NCI-H2196 (cell line): ENCODE results near the gene CCDC15.
"Not testable (repeated sequence)": the region's sequence is repeated elsewhere in the genome, so short reads cannot be mapped to it uniquely, and the experiment has no call there.

Experiments
- DNase-seq: peaks from one replicate; lab custom pipeline; 2025; ENCODE audit not compliant: unreplicated experiment; lab: John Stamatoyannopoulos, UW

Gene CCDC15

DNA sequence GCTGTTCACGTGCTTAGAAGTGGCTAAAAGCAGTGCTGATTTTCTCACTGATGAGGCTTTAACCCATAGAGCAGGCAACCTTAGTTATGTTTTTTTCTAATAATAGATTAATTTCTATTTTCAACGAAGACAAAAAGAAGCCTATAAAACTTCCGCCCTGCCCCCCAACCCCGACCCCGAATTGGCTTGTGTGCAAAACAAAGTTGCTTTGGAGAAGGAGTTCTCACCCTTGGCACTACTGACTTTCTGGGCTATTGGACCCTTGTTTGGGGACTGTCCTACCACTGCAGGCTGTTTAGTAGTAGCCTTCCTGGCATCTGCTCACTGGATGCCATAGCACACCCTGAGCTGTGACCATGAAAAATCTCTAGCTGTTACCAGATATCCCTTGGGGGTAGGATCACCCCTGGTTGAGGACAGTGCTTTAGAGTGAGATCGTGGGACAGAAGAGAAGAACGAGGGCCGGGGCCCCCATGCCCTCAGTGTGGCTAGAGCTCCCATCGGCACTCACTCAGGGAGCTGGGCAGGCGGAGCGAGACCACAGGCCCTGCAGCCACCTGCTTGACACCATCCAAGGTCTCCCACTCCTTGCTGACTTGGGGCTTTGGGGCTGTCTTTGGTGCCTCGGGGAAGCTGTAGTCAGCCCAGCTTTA lies 126.0 kb downstream of the CCDC15 start:
- DNase-seq: no peak

DNA sequence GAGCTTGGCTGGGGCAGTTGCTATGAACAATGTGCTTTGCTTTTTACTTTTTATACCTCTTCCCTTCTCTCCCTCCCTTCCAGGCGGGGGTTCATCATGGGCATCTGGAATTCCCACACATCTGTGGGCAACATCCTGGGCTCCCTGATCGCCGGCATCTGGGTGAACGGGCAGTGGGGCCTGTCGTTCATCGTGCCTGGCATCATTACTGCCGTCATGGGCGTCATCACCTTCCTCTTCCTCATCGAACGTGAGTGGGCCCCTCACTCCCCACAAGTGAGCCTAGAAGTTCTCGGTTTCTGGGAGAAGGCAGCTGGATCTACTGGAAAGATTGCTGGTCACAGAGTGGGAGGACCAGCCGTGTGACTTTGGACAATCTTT lies 126.5 kb downstream of the CCDC15 start:
- DNase-seq: no peak

DNA sequence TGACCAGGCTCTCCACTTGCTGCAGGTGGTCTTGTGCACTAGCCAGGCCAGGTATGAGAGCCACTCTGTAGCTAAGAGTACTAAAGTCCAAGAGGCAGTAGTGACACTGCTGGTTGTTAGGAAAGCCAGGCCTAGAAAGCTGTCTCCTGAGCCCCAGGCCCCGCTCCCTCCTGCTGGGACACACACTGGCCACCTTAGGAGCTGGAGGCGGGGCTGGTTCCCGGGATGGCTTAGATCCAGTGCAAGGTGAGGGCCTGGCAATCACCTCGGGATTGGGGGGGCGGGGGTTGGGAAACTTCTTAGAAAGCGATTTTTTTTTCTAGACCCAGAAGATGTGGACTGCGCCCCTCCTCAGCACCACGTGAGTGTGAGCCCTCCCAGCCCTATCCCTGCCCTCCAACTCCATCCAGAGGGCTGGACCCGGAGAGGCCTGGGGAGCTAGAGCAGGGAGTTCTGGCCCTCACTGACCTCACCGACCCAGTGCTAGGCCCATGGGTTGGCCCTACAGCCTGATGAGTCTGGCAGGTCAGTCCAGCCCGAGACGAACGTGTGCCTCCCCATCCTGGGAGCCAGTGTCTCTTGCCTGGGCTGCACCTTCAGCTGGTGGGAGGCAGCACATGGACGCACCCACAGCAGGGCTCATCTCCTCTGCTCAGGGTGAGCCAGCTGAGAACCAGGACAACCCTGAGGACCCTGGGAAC lies 127.2 kb downstream of the CCDC15 start:
- no peak for DNase-seq

DNA sequence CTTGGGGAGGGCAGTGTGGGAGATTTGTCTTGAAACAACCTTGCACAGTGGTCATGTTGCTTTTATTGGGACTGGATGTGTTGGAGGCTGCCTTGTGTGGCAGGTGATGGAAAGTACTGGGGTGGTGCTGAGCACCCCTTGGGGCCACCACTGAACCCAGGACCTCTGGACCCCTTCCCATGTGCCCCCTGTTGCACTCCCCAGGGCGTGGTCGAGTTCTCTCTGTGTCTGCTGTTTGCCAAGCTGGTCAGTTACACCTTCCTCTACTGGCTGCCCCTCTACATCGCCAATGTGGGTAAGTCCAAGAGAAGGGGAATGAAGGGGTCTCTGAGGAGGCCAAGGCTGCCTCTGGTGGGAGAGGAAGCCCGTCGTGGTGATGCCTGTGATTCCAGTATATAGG lies 128.0 kb downstream of the CCDC15 start:
- DNase-seq: no peak

DNA sequence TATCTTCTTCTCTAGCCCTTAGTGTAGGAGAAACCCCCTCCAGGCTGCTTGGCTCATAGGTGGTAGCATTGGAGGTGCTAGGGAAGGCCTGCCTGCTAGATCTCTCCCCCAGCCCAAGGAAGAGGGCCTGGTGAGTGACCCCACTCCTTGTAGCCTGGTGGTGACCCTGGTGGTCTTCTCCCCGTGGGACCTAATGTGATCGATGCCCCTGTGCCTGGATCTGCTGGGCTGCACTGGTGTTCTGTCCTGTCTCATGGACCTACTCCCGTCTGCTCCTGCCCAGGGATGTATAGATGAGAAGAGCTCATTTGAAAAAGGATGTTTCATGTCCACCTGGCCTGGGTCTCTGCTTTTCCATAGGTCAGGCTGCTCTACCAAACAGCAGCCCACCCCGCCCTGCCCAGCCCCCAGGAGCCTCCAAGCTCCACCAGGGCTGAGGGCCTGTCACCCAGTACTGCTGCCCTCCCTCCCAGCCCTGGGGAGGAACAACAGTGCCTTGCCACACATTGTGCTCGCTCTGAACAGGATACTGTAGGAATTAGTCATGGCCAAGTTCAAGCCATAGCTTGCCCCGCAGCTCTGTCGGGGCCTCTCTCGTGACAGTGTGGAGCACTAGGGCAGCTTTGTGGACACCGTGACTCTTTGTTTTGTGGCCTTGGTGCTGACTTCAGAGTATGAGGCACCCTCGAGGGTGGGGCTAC lies 128.8 kb downstream of the CCDC15 start:
- DNase-seq: no peak

DNA sequence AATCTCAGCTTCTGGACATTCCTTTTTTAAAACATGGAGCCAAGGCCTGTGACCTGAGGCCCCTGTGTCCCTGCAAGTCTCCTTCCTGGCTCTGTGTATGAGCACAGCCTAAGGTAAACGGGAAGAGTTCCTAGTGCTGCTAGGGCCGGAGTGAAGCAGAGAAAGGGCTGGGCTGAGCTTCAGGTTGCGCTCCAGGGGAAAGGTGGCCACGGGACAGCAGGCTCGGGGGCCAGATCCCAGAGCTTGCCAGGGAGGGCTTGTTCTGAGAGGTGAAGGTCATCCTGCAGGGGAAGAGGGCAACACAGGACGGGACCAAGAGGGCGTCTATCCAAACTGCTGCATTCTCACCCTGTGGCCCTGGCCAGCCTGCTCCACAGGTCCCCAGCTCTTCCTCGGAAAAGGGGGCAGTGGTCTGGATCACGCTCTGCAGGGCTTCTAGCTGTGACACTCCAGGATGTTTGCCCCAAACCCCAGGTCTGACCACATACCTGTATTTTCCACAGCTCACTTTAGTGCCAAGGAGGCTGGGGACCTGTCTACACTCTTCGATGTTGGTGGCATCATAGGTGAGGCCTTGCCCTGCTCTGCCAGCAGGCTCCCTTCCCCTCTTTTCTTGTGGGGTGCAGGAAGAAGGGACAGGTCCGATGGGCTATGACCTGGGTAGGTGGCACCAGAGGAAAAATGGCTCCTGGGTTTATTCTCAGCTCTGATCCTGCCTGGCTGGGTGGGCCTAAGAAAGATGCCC lies 129.5 kb downstream of the CCDC15 start:
- DNase-seq: no peak

DNA sequence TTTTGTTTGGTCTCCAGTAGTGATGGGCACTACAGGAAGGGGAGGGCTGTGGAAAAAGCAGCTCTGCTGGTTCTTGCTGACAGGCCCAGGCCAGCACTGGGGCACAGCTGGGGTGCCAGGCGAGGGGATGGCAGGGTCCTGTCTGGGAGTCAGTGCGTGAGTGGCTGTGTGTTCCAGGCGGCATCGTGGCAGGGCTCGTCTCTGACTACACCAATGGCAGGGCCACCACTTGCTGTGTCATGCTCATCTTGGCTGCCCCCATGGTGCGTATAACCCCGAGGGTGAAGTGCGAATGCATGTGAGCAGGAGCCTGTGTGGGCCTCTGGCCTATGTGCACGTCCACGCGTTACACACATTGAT lies 130.0 kb downstream of the CCDC15 start:
- DNase-seq: no peak

DNA sequence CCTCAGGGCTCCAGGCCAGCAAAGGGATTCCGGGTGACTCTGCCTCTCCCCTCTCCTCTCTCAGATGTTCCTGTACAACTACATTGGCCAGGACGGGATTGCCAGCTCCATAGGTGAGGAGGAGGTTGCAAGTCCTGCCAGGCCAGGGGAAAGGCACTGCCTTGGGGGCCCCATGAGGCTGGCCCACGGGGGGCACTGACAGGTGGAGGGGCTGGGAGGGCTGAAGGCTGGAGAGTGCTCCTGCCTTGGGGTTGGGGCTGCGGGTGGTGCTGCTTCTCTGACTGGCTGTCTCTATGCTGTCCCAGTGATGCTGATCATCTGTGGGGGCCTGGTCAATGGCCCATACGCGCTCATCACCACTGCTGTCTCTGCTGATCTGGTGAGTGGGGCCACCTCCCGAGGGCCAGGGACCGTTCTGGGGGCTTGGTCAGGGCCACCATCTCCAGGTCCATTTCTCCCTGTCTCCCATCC lies 130.8 kb downstream of the CCDC15 start:
- no peak for DNase-seq

DNA sequence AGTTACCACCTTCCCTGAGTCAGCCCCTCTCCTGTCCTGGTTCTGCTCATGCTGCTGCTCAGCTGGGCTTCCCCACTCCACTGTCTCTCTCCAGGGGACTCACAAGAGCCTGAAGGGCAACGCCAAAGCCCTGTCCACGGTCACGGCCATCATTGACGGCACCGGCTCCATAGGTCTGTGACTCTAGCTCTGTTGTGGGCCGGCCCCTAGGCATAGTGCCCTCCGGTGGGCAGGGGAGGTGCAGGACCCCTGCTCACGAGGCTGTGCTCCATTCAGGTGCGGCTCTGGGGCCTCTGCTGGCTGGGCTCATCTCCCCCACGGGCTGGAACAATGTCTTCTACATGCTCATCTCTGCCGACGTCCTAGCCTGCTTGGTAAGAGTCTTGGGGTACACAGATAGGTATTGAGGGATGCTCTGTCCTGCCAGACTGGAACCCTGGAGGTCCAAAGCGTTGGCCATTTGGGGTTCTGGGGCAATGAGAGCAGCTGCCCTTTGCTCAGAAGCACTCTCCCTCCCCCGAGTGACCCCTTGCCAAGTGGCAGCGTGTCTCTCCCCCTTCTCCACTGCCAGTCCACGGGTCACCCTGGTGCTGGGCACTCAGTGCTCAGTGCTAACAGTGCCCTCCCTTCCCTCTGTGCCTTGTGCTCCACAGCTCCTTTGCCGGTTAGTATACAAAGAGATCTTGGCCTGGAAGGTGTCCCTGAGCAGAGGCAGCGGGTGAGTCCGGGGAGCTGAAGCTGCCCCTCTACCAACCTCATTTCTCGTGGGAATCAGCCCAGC lies 131.5 kb downstream of the CCDC15 start:
- no peak for DNase-seq

DNA sequence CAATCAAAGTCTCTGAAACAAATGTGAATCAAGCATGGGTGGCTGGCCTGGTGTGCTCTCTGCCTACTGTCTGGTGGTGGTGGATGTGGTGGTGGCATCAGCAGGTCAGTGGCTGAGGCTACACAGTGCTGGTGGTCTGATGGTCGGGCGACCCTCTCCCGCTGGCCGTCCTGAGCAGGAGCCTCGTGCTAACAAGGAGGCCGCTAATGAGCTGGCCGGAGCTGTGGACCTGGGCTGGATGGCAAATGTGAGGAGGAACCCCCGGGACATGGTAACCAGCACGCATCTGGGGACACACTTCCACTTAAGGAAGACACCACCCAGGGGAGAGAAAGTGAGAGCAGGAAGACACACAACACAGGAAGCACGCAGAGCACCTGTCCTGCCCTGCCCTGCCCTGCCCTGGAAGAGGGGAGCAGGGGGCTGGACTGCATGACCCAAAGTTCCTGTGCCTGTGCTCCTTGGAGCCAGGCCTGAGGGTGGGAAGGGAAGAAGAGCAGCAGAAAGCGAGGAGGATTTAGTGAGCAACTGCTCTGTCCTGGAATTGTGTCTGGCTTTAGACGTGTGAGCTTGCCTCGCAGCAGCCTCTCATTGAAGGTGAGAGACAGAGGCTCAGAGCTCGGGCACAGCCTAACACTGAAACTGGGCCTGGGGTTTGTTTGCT lies 132.8 kb downstream of the CCDC15 start:
- DNase-seq: no peak

DNA sequence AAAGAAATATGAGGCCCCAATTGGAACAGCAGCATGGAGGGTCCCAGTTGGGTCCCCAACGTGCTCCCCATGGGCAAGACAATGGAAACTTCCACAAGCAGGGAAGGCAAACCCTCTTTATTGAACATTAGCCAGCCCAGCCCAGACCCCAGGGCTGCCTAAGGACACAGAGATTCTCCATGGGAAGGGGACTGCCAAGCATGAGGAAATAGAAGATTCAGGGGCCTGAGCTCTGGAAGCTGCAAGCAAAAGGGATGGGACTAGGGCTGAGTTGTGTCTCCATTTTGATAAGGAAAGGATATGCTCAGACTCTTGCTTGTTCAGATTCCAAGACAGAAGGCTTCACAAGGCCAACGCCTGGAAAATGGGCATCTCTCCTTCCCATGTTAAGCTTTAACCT lies 134.1 kb downstream of the CCDC15 start:
- no peak for DNase-seq

DNA sequence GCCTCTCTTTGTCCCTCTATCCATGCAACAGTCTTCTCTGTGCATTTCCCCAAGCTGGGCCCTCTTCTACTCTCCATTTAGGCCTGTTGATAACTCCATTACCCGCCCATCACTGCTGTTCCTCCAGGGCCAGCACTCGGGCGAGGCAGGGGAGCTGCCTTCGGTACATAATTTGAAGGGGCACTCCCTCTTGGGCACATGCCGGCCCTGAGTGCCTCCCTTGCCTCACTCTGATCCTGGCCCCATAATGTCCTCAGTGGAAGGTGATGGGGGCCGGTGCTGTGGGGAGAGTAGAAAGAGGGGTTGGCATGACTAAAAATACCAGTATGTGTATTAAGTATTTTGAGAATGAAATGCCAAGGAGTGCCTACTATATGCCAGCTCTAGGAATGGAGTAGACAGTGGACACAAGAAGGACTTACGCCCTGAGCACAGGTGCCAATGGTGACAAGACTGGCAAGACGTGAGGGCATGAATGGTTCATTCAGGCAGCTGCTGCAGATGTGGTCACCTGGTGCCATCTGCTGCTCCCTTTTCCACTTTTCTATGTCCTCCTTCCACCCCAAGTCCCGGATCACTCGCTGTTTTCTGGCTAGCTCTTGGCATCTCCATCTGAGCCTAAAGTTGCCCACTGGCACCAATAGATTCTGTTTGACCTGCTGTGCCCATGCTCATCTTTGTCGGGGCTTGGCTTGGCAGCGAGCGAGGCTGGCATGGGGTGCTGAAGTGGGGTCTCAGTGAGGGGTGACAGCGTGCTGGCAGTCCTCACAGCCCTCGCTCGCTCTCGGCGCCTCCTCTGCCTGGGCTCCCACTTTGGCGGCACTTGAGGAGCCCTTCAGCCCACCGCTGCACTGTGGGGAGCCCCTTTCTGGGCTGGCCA lies 134.8 kb downstream of the CCDC15 start:
- no peak for DNase-seq

DNA sequence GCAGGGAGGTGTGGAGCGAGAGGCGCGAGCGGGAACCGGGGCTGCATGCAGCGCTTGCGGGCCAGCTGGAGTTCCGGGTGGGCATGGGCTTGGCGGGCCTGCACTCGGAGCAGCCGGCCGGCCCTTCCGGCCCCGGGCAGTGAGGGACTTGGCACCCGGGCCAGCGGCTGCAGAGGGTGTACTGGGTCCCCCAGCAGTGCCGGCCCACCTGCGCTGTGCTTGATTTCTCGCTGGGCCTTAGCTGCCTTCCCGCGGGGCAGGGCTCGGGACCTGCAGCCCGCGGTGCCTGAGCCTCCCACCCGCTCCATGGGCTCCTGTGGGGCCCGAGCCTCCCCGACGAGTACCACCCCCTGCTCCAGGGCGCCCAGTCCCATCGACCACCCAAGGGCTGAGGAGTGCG lies 135.5 kb downstream of the CCDC15 start:
- not testable (repeated sequence) for DNase-seq

DNA sequence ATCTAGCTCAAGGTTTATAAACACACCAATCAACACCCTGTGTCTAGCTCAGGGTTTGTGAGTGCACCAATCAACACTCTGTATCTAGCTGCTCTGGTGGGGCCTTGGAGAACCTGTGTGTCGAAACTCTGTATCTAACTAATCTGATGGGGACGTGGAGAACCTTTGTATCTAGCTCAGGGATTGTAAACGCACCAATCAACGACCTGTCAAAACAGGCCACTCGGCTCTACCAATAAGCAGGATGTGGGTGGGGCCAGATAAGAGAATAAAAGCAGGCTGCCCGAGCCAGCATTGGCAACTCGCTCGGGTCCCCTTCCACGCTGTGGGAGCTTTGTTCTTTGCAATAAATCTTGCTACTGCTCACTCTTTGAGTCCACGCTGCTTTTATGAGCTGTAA lies 136.1 kb downstream of the CCDC15 start:
- not testable (repeated sequence) for DNase-seq

DNA sequence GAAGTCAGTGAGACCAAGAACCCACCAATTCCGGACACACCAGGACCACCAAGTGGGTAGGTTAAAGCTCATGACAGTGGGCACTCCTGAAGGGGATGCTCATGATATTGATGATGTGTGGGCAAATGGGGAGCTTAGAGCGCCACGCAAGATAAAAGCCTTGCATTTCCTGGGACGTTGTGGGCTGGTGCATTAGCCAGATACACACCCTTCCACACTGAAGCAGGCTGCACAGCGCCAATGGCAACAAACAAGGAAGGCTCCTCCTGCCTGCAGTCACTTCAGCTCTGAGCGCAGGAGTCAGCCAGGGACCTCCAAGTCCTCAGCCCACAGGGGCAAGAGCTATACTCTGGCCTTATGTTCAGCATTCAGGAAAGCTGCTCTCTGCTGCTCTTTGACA lies 136.8 kb downstream of the CCDC15 start:
- DNase-seq: no peak
